ENCODE measurements around the gene ANKS1B.
A peak's percentile ranks its signal among the peaks of the same experiment; 100 is the strongest.

The ANKS1B gene

DNA sequence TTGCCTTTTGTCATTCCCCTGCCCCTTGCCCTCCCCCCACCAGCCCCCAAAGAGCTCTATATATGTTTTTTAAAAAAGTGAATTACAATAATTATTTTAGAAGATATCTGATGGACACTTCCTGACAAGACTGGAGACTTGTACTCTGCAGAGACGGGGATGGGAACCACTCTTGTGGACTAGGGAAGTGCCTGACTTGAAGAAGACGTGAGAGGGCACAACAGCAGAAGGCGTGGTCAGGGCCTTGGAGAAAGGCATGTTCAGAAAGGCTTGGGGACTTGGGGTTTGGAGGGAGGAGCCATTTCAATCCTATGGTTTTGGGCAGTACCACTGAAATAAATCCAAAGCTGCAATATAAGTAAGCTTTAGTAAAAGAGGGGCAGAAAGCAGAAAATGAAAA lies 1184.9 kb downstream of the ANKS1B start:
- DNase-seq: no peak

DNA sequence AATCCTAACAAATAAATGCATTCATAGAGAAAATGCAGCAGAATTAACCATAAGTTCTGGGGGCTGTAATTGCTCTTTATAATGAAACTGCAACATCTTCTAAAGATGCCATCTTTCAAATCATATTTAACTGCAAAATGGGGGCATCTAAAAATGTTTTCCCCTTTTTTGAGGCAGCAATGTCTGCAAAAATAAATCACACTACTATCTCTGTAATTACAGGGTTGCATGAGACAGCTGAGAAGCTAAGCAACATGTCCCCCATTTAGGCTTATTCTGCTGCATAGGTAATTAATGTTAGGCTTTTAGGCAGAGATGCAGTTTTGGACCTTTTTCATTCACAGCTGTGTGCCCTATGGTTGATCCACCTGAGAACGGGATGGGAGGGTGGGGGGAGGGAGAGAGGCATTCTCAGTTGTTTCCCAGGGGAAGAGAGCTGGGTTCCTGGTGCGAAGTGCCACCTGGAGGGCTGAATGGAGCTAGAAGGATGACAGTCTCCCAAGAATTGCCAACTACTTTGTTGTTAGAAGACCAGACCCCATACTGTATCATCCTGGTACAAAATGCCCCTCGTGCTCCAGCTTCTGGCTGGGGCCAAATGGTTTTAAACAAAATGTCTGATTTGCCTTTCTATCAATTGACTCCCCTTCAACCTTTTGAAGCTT lies 1185.5 kb downstream of the ANKS1B start:
- no peak for DNase-seq

DNA sequence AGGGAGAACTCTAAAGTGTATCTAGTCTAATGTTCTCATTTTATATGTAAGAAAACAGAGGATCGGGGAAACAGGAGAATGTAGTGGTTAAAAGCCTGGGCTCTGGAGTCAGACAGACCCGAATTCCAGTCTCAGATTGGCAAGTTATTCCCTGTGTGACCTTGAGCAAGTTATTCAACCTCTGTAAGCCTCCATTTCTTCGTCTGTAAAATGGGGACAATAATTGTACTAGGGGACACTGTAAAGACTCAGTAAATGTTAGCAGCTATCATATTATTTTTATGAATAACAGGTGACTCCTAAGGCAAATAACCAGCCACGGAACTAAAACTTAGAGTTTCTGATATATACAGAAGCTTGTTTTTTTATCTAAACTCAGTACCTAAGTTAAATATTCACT lies 1187.5 kb downstream of the ANKS1B start:
- DNase-seq: no peak

DNA sequence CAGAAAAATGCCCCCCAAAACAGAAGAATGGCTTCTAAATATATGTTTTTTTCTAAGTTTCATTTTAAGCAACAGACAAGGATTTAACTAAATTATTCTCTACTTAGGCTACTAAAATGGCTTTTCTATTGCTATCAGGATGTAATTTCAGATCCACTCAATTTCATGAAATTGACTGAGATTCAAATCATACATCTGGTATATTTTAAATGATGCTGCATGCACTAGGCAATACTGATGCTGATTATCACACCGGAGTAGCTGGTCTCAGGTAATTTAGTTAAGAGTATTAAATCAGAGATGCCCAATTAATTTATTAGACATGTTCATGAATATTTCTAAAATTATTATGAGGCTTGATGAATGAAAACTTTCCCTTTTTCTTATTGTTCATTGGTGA lies 1188.0 kb downstream of the ANKS1B start:
- DNase-seq: no peak

DNA sequence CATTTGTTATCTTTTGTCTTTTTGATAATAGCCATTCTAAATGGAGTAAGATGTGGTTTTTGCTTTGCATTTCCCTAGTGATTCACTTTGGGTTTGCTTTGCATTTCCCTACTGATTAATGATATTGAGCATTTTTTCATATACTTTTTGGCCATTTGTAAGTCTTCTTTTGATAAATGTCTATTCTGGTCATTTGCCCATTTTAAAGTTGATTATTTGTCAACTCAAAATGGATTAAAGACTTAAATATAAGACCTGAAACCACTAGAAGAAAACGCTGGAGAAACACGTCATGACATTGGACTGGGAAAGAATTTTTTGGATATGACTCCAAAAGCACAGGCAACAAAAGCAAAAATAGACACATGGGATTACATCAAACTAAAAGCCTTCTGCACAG lies 1191.6 kb downstream of the ANKS1B start:
- no peak for DNase-seq

DNA sequence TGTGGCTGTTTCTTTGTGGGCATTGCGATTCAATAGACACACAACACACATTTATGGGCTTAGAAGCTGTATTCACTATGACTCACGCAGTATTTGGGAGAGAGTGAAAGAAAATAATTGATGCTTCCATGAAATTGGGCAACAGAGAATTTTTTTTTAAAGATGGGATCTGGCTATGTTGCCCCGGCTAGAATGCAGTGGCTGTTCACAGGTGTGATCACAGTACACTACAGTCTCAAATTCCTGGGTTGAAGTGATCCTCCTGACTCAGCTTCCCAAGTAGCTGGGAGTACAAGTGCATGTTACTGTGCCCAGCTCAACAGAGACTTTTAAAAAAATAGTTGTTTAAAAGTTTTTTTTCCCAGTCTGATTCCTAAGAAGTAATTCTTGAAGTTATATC lies 1193.3 kb downstream of the ANKS1B start:
- DNase-seq: no peak

DNA sequence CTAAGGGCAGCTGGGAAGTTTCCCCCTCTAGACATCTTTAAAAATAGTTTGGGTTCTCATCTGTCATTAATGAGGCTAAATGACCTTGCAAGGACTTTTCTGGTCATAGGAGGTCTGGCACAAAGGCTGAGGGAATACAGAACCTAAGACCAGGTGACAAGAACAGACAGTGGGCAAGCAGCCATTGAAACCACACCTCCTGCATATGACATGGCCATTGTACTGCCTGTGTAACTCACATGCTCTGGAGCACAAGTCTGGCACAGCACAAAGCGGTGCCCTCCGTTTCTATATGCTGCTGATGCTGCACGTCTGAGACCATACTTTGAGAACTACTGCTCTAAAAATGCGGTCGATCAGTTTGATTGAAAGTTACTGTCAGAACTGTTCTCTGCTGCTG lies 1196.3 kb downstream of the ANKS1B start:
- DNase-seq: no peak

DNA sequence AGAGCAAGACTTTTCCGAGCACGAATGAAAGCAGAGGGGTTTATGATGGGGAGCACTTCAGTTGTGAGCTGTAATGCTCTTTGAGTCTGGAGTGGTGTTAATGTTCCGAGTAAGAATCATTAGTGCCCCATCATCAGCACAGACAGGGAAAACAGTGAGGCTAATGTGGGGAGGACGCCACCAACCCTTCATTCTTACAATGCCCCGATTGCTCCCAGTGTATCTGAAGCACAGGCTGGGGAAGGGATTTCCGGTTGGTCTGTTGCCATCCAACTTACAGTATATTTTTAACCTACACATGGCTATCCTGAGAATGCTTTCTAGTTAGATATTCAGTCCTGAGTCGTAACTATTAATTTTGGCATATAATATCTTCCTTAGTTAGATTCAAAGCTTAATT lies 1198.1 kb downstream of the ANKS1B start:
- no peak for DNase-seq

DNA sequence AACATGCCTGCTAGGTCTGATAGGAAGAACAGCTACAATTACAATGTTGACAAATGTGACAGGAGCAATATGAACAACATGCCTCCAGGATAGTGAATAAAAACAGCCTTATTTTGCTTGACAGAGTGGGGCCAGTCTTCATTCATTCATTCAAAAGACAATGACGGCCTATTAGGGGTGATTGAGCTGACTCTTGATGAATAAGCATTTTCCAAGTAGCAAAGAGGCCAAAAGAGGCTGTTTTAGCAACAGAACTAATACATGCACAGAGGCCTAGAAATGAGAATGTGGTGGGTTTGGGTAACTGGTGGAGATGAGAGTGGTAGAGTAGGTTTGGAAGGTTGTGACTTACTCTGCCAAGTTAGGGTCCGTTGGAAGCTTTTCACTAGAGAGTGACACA lies 1201.3 kb downstream of the ANKS1B start:
- DNase-seq: no peak

DNA sequence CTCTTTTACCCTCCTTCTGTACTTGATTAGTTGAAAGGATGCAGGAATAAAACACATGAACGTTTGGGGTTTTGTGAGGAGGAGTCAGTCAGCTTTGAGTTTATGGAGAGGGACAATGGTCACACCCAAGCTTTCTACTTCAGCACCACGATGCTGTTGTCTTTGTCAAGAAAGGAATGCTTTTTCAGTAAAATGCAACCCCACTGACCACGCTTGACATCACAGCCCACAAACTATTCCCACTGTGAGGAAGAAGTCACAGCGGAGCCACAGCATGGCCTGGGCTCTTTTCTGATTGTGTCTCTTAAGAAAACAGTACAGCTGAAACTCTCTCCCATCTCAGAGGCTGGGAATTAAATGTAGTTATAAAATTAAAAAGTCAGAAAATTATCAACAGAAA lies 1204.5 kb downstream of the ANKS1B start:
- no peak for DNase-seq

DNA sequence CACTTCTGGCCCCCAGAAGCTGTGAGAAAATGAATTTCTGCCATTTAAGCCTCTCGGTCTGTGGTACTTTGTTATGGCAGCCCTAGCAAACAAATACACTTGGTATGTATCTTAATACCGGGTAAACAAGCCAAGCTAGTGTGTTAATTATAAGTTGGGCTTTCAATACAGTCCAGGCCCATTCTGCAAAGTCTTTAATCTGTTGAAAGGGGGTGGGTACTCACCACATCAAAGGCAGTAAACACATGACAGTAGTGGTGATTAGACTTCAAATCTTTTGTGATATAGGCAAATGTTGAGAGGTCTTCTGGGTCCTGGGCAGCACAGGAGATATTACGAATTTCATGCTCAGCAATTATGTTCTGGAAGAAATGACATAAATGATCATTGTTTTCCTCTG lies 1211.9 kb downstream of the ANKS1B start:
- DNase-seq: no peak

DNA sequence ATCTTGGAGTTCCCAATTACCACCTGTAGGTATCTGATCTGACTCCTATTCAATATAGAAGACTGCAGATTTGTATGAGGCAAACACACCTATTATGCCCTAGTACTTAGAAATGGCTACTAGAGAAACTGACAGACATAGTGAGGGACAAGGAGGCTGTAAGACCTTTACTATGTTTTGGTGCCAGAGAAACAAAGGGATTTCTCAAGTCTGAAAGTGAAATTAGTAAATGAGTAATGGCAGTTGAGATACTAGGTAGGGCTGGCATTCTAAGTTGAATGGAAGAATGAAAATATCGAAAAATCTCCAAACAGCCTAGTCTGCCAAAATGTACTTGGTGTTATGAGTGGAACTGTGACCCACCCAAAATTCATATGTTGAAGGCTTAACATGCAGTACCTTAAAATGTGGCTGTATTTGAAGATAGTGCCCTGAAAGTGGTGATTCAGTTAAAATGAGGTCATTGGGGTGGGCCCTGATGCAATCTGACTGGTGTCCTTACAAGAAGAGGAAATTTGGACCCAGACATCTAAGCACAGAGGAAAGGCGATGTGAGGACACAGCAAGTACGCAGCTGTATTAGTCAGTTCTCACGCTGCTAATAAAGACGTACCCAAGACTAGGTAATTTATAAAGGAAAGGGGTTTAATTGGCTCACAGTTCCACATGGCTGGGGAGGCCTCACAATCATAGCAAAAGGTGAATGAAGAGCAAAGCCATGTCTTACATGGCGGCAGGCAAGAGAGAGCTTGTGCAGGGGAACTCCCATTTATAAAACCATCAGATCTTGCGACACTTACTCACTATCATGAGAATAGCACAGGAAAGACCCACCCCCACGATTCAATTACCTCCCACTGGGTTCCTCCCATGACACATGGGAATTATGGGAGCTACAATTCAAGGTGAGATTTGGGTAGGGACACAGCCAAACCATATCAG lies 1212.7 kb downstream of the ANKS1B start:
- DNase-seq: no peak

DNA sequence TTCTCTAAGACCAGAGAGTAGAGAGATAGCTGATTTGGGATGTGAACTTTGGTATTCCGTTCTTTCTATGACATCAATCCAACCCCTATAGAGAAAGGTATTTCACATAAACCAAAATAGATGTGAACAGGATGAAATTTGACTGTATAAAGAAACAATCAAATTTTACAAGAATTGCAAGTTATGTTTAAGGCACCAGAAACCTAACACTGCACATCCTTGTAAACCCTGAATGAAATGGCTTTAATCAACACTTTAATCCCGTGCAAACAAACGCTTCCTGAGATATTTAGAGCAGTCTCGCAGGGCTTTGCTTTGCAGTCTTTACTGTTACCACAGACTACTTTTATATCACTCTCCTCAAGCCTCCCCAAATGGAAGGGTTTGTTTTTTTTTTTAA lies 1214.5 kb downstream of the ANKS1B start:
- DNase-seq: no peak

DNA sequence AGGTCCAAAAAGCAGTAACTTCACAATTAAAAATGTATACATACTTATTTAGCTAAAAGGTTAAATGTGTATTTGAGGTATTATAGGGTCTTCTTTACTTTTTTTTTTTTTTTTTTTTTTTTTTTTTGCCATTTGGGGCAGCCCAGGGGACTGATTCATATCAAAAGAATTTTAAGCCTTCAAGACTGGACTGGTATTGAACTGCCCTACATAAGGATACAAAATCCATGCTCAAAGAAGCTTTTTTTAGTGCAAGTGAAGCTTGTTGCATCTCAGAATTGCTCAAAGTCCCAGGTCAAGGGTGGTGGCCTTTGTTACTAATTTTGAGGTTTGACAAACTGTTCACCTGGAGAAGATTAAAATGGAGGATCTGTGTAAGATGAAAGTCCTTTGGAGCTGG lies 1215.7 kb downstream of the ANKS1B start:
- no peak for DNase-seq

DNA sequence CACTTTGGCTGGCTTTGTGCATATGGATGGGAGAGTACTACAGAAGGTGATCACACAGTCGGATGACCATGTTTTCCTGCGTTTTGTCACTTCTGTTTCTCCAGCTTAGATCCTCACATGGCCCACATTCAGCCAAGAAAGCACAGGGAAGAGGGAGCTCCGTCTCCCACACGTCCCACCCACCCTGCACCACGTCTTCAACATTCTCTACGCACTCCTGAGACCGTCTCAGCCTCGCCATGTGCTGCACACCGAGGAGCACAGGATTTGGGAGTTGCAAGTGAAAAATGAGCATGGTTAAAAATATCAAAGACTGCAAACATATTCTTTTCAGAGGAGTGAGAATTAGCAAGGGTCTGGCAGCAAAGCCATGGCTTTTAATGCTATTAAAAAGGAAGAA lies 1217.5 kb downstream of the ANKS1B start:
- DNase-seq: no peak

DNA sequence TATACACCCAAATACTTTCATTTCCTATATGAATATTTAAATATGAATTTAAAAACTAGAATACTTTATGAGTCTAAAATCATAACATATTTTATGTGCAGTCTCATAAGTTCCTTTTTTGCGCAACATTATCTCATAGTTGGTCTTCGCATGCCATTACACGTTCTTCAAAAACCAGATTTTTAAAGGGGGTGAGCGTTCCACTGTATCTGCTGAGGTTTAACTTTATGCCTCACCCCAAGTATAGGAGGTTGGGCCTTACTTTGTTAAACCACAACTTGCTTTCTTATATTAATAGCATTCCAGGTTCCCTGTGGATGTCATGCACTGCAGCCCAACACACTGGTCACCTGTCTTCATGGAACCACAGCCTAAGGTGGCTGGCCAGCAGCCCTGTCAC lies 1221.1 kb downstream of the ANKS1B start:
- no peak for DNase-seq

DNA sequence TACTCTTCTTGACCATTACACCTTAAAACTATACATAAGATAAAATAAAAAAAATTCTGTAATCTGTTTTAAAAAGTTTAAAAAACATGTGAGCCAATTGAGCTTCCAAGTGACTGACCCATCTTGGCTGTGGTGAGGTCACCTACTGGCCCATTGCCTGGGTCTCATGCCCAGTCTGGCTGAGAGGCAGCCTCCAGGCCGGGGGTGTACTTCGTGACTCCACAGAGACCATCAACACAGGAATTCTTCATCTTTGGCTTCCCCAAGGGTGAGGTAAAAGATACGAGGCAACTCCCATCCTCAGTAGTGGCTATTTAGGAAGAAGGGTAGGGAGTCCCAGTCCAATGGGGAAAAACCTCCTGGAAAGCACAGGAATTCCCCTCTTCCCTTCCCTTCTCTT lies 1226.4 kb downstream of the ANKS1B start:
- no peak for DNase-seq

DNA sequence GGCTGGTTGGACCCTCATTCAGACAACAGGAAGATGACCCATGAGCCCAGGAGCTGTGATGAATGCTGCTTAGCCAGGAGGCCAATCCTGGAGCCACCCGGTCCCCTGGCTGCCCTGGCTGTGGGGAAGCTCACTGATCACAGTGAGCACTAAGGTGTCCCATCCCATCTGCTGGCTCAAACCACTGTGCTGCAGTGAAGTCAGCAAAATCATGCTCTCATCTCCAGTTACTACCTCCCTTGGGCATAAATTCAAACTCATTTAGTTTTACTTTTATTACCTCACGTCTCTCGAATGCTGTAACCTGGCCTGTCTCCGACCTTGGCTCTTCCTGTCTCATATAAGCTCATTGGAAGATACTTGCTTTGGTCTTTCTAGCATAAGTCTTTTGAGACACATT lies 1227.3 kb downstream of the ANKS1B start:
- no peak for DNase-seq

DNA sequence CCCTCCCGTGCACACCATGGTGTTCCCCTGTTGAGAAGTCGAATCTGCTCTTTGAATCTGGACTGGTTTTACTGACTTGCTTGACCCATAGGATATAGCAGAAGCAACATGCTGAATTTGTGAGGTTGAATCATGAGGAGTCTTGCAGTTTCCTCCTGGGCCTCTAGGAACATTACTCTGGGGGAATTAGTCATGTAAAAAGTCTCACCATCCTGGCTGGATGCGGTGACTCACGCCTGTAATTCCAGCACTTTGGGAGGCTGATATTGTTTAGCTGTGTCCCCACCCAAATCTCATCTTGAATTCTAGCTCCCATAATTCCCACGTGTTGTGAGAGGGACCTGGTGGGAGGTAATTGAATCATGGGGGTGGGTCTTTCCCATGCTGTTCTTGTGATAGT lies 1228.9 kb downstream of the ANKS1B start:
- peak; percentile 51 for DNase-seq

DNA sequence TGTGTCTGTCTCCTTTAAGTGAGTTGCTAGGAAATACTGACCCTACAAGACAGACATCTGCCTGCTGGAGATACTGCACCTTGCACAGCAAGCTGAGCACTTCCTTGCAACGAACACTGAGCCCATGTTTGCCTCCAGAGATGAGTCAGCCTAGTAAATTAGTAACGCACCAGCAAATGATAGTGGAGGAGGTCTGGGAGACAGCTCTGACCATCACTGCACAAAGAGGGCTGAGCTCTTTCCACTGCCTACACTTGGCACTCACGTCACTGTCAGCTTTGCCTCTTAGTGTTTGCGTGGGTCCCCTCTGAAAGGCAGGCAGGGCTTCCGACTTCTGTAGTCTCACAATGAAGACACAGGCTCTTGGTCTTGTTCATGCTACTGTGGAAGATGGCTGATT lies 1230.6 kb downstream of the ANKS1B start:
- peak; percentile 57 for DNase-seq

DNA sequence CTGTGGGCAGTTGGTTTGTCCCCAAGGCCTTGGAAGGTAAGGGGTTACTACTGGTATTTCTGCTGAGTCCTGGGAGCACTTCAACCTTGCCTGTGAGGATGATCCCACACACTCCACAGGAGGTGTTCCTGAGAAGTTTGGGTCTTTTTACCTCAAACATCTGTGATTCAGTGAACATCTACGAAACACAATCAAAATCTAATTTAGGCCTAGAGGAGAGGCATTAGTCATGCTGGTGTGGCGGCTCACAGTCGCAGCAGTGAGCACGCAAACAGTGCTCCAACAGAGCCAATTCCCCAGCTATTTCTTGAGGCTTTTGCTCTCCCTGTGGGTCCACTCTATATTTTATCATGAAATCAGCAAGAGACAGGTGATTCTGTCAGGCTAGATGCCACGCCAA lies 1232.0 kb downstream of the ANKS1B start:
- peak; percentile 57 for DNase-seq

DNA sequence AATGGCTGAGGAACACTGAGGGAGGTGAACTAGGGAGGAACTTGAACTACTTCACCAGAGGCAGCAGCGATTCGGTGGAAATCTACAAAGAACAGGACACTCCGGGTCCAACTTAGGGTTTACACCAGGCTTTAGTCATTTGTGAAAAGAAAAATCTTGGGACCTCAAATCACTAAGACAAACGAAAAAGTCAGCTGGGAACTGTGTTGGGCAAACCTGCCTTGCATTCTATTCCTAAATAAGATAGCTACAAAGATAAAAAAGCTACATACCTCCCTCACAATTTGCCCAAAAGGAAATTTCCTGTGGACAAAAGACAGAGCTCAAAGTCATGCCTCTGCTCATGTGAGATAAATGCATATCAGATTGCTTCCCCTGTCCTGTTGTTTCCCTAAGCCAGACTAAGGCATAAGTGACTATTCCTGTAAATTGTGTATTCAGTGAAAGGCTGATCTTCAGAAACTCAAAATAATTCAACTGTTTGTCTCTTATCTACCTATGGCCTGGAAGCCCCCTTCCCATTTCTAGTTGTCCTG lies 1233.1 kb downstream of the ANKS1B start:
- no peak for DNase-seq

DNA sequence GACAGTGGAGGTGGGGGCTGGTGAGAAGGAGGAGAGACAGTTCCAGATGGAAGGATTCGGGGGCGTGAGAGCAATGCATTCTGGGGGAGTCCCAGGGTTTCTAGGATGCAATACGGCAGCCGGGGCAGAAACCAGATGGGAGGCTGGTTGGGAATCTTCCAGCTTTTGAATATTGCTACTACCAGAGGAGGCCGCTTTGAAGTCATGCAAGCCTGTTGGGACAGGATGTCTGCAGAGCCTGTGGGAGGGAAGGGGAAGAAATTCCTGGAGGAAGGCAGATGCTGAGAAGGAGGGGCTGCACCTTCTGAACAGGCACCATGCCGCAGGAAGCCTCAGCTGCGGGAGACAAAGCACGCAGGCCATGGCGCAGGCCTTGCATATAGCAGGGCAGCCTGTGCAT lies 1234.2 kb downstream of the ANKS1B start:
- DNase-seq: peak; percentile 64

DNA sequence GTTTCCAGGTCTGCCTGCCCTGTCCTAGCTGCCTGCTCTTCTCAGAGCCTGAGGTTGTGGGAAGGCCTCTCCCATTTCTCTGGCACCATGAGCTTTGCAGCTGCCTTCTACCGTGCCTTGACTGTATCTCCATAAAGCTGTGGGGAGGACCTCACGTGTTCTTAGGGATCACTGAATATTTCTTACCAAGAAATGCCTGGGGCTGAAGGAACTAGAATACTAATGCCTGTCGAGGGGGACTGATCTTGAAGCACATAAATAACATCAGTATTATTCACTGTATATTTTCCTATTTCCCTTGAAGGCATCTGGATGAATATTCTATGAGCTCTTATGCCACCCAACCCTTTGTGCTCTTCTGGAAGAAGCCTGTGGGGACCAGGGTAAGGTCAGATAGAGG lies 1236.3 kb downstream of the ANKS1B start:
- no peak for DNase-seq
